Stimulated activated CD4-positive, alpha-beta T cell treated with anti-CD3 and anti-CD28 coated beads, Interleukin-12 subunit alpha, Interleukin-12 subunit beta, amount 100 ng/mL, for 48 hours (primary cell): Measurements from ENCODE around the gene CAPN10.
"Not testable (repeated sequence)": the region's sequence is repeated elsewhere in the genome, so short reads cannot be mapped to it uniquely, and the experiment has no call there.

Experiments used
- DNase-seq, 3 donors: peaks; one replicate each; pipeline ENCODE4 v3.0.0-alpha.2; 2020; ENCODE audit warnings: low read depth in 2 of 3, low spot score in 1 of 3

CAPN10 gene

DNA sequence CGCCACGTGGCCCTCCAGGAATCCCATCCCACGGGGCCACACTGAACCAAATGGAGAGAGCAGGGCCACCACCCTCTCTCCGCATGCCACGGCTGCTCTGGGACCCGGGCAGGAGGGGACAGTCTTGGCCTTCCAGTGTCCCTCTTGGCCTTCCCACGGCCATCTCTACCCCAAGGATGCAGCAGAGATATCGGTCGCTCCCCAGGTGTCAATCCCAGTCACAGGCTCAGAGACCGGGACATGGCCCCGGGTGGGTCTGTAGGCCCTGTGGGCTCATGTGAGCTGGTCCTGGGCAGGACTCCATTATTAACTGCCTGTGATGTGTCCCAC is 15.3 kb downstream of the CAPN10 start:
- no peak for DNase-seq

DNA sequence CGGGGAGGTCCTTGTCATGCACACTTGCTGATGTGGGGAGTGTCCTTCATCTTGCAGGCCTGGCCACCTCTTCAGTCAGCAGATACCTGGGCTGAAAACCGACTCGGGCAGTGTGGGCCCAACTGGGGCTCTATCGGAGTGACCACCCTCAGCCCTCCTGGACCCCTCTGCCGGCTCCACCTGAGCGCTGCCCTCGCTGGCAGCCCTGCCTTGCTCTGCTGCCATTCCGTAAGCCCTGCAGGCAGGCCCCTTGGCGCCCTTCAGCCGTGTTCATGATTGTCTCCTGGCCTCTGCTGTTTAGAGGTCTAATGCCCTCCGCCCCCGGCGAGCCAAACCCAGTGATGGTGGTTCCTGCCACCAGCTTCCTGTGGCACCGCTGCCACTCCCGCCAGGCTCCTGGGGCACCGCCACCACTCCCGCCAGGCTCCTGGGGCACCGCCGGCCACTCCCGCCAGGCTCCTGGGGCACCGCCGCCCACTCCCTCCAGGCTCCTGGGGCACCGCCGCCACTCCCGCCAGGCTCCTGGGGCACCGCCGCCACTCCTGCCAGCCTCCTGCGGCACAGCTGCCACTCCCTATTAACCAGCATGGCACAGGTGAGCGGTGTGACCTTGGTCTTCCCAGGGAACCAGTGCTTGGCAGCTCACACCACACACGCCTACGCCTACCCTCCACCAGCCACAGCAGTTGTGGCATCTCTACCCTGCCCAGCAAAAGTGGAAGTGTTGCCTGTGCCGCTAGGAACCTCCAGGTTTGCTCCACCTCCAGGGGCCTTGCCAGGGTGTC is 15.9 kb downstream of the CAPN10 start:
- no peak for DNase-seq

DNA sequence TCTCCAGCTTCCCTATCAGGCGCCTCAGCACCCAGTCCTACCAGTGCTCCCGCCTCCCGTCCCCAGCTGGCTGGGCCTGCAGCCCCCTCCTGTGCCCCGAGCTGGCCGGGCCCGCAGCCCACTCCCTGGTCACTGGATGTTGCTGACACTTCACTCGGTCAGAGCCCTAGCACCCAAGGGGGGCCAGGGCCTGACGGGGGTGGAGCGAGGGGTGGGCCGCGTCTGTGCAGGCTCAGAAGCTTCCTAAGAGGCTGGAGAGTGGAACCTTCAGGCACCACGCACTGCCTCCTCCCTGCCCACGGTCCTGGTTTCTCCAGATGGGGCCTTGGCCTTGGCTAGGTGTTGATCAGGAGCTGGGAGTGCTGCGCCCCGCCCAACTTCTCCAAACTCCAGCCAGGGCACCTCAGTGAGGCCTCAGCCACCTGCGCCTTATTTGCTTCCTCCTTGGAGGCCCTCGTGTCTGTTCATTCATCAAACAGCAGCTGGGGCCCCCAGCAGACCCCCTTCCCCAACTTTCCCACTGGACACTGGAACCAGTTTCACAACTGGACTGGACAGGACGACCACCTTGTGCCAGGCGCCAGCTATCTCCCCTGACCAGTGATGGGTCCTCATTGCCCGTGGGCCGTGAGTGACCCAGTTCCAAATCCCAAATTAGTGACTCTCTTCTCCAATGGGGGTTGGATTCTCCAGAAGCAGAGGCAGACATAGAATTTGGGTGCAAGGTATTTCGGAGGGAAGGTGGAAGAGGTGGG is 16.7 kb downstream of the CAPN10 start:
- no peak for DNase-seq

DNA sequence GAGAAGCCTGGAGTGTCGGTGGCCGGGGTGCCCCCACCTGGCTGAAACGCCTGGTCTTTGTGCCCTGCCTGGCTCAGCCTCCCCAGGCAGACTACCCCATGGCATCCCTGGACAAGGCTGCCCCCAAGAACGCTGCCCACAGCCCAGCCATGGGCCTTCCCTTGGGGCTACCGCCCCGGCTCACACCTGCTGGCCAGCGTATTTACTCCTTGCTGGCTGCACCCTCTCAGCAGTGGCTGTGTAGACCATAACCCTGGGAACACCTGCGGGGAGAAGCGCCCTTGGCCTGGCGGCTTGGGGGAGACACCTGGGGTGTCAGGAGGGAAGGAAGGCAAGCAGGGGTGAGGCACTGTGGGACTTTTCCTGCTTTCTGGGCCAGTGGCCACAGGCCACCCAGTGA is 17.3 kb downstream of the CAPN10 start:
- DNase-seq = no peak

DNA sequence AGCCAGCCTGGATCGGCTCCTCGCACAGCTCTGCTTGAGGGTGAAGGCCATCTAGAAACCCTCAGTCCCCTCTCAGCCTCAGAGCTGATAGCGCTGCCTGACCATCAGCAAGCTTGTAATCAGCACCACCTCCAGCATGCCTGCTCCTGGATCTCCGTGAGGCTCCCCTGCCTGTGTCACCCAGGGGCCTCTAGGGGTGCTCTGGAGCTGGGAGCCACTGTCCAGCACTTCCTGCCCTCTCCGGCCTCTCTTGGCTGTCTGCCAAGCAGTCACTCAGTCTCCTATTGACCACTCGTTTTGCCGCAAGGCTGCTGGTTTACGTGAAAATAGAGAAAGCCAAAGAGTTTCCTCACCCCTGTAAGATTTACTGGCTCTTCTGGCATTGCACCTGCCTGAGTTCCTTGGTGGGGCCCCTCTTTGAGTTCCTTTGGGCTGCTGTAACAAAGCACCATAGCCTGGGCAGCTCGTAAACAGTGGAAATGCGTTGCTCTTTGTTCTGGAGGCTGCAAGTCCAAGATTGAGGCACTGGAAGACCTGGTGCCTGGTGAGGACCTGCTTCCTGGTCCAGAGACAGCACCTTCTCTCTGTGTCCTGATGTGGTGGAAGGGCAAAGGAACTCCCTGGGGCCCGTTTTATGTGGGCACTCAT is 17.9 kb downstream of the CAPN10 start:
- DNase-seq = no peak

DNA sequence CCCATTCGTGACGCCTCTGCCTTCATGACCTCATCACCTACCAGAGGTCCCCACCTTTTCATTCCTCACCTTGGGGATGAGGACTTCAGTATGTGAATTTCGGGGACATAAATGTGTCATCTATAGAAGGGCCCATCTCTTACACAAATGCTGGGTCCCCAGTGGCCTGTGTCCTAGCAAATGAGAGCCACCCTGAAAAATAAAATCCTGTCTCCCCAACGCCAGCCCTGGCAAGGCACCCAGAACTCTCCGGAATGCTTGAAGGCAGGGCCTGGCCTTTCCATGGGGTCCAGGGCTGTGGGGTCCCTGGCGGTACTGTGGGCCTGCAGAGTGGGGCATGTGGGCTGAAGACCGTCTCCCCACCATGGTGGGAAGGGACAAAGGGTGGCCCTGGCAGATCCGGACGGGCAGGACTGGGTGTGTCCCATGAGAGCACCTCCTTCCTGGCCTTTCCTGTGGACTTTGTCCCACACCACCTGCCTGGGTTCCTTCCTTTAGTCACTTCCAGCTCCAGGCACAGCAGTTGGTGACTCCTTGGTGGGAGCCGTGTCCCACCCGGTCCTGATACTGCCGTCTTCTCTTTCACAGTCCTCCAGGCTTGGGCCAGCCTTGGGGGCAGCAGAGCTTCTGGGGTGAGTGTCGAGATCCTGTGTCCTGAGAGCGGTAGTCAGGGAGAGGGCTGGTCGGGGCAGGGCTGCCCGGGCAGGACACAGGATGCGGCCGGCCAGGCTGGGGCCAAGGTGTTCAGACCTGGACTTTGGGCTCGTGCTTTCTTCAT is 18.6 kb downstream of the CAPN10 start:
- no peak for DNase-seq

DNA sequence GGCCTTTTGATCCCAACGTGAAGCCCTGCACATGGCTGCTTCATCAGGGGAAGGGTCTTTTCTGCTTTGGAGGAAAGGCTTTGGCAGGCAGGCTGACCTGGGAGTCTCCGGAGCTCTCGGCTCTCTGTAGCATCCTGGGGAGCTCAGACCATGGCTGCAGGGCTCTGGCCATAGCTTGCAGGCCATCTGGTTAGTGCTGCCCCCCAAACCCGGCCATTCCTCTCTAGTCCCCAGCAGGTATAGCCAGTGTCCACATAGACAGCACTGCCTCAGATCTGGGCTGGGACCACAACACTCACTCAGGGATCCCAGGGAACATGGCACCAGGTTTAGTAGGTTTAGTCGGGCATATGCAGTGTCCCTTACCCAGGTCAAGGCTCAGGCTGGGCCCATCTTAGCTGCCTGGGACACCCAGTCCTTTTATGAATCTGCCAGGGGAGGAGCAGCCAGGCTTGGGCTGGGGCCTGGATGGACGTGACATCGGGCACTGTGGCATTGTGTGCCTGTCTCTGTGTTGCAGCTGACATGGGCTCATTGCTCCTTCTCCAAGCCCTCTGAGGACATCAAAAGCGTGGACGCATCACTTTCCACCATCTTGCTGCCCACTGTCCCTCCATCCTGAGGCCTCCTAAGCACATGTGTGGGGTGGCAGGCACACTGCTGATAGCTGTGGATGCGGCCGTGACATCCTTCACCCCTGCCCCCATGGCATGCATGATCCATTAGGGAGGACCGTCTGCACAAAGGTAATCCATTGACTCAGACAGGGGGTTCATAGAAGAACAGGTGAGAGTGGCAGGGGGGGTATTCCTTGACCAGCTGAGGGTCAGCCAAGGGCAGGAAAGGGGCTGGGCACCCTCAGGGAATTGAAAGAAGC is 19.6 kb downstream of the CAPN10 start:
- no peak for DNase-seq

DNA sequence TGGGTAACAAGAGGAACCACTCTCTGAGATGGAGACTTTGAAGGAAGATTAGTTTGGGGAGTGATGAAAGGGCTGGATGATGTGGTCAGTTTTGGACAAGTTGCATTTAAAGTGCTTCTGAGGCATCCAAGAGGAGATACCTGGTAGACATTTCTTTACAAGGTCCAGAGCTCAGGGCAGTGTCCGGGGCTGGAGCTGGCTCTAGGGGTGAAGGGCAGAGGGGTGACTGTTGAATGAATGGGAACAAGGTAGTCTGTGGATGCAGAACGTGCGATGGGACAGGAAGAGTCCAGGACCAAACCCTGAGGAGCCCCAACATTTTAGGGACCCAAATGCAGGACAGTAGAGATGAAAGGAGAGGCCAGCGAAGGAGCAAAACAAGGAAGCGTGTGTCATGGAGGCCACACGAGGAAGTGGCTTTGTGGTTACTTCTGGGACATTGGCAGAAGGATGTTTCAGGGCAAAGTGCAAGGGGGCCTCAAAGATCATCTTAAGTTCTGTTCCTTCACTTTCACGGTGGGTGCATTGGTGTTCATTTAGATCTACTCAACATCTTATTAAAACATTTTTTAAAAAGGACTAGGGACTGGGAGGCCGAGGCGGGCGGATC is 25.2 kb downstream of the CAPN10 start:
- DNase-seq = no peak

DNA sequence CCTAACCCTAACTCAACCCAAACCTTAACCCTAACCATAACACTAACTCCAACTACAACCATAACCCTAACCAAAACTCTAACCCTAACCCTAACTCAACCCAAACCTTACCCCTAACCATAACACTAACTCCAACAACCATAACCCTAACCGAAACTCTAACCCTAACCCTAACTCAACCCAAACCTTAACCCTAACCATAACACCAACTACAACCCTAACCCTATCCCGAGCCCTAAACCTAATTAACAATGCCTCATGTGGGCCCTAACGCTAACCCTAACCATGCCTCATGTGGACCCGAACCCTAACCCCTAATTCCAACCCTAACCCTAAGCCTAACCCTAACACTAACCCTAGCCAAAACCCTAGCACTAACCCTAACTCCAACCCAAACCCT is 27.2 kb downstream of the CAPN10 start:
- DNase-seq = no peak

DNA sequence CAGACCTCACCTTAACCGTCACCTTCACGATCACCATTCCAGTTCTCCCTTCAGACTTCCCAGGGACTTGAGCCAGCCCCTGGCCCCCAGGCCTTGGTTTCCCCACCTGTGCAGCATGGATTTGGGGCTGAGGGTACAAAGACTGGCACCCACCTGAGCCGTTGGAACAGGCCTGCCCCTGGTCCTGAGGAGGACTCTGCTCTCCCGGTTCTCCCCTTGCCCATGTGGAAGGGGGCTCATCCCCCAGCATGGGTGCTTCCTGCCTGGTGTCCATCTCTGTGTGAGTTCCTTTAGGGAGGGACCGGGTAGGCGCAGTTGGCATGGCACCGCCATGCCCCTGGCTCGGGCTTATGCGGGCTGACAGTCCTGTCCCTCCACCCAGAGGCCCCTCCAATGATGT is 27.9 kb downstream of the CAPN10 start:
- no peak for DNase-seq

DNA sequence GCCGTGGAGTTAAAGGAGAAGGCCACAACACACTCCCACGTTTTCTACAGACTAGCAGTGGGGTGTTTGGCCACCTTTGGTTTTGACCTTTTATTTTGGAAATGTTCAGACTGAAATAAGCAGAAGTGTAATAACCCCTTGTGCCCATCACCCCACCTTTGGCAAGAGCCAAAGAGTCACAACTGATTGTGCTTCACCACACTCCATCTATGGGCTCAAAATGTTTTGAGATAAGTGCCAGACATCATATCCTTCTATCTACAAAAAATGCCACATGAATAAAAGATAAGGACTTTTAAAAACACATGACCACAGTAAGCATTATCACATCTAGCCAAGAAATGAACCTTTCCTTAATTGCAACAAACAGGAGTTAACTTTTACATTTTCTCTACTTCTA is 28.9 kb downstream of the CAPN10 start:
- no peak for DNase-seq

DNA sequence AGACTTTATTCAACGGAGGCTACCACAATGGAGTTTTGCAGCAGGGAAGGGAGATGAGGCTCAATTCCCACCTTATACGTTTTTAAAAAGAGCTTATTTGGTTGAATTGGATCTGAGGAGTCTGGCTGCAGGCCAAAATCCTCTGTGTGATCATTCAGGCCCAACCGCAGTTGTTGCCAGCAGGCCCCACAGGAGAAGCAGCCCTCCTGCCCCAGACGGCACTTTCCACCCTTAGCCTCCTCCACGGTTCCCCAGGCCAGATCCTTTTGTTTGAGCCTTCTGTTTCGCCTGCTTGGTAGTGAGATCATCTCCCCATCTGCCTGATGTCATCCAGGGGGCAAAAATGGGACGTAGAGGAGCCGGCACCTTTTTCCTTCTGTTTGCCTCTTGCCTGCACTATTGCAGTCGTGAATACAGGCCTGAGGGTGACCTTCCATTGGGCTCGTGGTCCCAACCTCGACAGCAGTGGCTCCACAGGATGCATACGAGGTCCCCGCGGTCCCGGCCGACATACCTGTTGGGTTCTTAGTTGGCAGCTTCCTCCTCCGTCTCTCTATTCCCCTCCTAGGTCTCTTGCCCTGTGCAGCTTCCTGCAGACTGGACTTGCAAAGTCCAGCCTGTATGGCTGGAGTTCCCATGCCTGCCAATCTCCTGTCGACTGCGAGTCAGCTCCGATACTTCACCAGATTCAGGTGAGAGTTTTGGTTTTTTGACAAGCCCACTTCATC is 29.4 kb downstream of the CAPN10 start:
- DNase-seq = no peak

DNA sequence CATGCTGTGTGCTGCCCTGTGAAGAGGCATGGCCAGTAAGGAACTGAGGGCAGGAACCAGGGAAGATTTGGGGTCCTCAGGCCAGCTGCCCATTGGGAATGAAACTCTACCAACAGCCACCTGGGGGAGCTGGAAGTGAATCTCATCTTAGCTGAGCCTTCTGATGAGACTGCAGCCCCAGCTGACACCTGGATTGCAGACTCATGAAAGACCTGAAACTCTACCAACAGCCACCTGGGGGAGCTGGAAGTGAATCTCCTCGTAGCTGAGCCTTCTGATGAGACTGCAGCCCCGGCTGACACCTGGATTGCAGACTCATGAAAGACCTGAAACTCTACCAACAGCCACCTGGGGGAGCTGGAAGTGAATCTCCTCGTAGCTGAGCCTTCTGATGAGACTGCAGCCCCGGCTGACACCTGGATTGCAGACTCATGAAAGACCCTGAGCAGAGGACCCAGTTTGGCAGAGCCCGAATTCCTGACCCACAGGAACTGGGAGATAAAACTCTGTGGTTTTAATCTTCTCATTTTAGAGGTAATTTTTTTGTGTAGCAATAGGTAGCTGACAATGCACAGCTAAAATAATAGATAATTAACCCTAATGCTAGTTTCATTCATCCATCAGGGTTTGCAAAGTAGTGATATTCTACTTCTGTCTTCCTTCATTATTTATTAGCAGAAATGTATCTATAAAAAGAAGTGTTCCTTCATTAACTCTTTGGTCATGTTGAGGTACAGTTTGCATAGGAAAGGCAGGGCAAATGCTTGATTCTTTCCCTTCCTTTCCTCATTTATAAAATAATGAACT is 30.5 kb downstream of the CAPN10 start:
- not testable (repeated sequence) for DNase-seq

DNA sequence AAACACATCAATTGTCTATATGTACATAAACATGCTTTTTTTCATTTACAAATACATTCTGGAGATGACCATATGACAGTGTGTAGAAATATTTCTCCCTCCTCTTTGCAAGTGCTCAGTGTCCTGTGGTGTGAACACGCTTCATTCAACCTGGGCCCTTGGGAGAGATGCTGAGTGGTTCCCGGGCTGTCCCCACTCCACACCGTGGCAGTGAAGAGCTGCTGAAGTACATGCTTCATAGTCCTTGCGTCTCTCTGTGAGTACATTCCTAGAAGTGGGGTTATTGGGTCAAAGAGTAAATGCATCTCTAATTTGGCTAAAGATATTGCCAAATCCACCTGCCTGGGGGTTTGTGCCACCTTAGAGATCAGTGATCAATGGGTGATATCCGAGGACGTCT is 32.2 kb downstream of the CAPN10 start:
- DNase-seq = no peak

DNA sequence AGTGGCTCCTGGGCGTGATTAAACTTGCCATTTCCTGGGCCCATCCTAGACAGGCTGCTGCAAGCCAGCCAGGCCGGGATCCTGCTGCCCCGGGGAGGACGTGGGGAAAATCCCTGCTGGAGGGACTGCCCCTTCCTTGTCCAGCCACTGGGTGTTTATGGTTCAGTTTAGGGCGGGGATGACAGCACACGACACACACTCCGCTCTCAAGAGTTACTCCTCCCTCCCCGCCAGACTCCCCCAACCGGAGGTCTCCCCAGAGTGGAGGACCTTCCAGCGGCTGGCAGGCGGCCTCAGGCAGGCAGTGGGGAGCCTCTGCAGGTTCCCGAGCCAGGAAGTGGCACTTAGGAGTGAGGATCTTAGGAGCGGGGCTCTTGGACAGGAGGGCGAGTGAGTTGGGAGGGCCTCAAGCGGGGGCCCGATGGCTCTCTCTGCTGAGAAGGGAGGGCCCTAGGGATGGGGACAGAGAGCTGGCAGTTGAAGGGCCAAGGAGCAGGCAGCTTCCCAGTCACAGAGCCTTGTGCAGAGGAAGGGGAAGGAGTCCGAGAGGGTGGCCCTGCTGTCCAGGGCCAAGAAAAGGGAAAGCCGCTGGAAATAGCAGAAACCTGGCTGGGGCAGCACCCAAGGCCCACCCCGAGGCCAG is 33.1 kb downstream of the CAPN10 start:
- DNase-seq = no peak

DNA sequence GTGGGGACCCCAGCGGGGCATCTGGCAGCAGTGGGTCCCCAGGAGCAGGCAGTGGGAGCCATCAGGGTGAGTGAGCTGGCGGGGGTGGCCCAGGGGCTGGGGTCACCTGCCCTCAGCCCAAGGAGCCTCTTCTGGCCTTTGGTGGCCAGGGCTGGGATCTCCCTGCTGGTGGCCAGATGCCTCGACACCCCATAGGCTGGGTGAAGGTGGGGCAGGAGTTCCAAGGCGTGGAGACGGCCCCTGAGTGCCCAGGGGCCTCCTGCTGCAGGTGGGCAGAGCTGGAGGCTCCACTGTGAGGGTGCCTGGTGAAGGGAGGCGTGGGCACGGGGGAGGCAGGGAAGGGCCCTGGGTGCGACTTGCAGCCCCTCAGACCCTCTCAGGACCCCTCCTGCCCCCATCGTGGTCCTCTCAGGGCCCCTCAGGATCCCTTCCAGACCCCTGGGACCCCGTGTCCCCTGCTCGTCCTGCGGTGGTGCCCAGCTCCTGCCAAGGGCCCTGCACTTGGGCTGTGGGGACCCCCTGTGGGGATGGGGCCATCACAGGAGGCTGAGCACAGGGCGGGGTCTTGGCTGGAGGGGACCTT is 33.7 kb downstream of the CAPN10 start:
- no peak for DNase-seq

DNA sequence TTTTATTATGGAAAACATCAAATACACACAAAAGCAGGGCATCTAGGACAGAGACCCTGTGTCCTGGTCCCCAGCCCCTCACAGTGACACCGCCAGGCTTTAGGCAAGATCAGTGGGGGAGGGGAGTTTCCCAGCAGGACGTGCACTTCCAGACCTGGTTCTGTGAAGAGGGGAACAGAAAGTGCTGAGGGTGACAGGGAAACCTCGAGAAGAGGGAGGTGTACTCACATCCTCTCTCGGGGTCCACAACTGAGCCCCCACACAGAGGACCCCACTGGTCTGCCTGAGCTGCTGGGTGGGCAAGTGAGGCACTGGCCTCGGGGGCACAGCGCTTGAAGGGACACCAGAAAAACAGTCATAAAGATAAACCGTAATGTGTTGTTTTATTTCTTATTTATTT is 34.3 kb downstream of the CAPN10 start:
- no peak for DNase-seq

DNA sequence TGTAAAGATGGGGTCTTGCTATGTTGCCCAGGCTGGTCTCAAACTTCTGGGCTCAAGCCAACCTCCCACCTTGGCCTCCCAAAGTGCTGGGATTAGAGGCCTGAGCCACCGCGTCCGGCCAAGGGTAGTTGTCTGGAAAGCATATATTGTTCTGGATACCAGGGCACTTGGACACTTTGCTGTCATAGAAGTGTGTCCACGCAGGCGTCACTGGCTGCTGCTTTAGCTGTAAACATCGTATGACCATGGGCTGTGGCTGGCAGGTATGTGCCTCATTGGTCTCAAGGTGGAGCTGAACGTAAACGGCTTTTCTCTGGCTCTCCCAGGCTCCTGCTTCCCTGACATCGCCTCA is 35.5 kb downstream of the CAPN10 start:
- DNase-seq = no peak
